GM12865 (cell line): ENCODE results near the gene DENND6B.

Source experiments
- DNase-seq: peaks from one replicate; pipeline ENCODE4 v3.0.0; 2010; ENCODE audit warnings: low read depth
- H3K4me3 ChIP-seq: 2 replicates; pipeline ENCODE4 v1.5.1; 2011; ENCODE audit warnings: mild to moderate bottlenecking, low read depth, low read length, control low read depth
- CTCF ChIP-seq: IDR thresholded peaks from 2 replicates; pipeline ENCODE4 v1.5.1; 2011; ENCODE audit warnings: low read length, control low read depth, low read depth, inconsistent platforms; ENCODE audit not compliant: insufficient read depth; ENCODE audit errors: missing control alignments

The DENND6B gene

GRCh38 chr22:50283821-50284220, 43.0 kb downstream of the DENND6B start:
- TF ChIP-seq CTCF: no peak
- DNase-seq: no peak
- no peak overlapping the region for H3K4me3 ChIP-seq

- TF ChIP-seq CTCF: no peak
- no peak overlapping the region for H3K4me3 ChIP-seq
- DNase-seq: no peak
These were observed 44.3 kb downstream of the DENND6B start for GRCh38 chr22:50282361-50283155.

GRCh38 chr22:50281957-50282356, 44.9 kb downstream of the DENND6B start:
- no peak overlapping the region for H3K4me3 ChIP-seq
- no peak for DNase-seq
- TF ChIP-seq CTCF: no peak

GRCh38 chr22:50281384-50281760, 45.4 kb downstream of the DENND6B start:
- TF ChIP-seq CTCF: no peak
- no peak for DNase-seq

GRCh38 chr22:50280708-50281383, 46.0 kb downstream of the DENND6B start:
- no peak overlapping the region for H3K4me3 ChIP-seq
- DNase-seq: no peak
- no peak for TF ChIP-seq CTCF

More at GRCh38 chr22:50281384-50281760, 45.4 kb downstream of the DENND6B start:
- H3K4me3 ChIP-seq: no peak overlapping the region

GRCh38 chr22:50280022-50280707, 46.6 kb downstream of the DENND6B start:
- no peak overlapping the region for H3K4me3 ChIP-seq
- no peak for TF ChIP-seq CTCF
- no peak for DNase-seq
